Loucy (cell line): ENCODE results near the gene MTR.

Experiments
- H2AFZ ChIP-seq: fragments of 200-600 bp; sonication (generic); 2 replicates; pipeline ENCODE4 v1.6.0; 2016; ENCODE audit warnings: antibody characterized with exemption, mild to moderate bottlenecking, low read length, moderate library complexity
- H3F3A ChIP-seq: fragments of 200-600 bp; 2 replicates; pipeline ENCODE4 v1.6.0; 2016; ENCODE audit warnings: antibody characterized with exemption, low read depth, mild to moderate bottlenecking
- H3K27me3 ChIP-seq: fragments of 200-600 bp; sonication (generic); 2 replicates; pipeline ENCODE4 v1.6.1; 2014; ENCODE audit warnings: low read length, mild to moderate bottlenecking; ENCODE audit not compliant: insufficient read depth, poor library complexity, severe bottlenecking
- H3K36me3 ChIP-seq: fragments of 200-600 bp; sonication (generic); 2 replicates; pipeline ENCODE4 v1.6.1; 2016; ENCODE audit warnings: low read length; ENCODE audit not compliant: insufficient read depth
- H3K4me1 ChIP-seq: fragments of 200-600 bp; sonication (generic); 2 replicates; pipeline ENCODE4 v1.5.1; 2014; ENCODE audit warnings: low read length, mild to moderate bottlenecking; ENCODE audit not compliant: insufficient read depth, poor library complexity, severe bottlenecking
- H3K4me2 ChIP-seq: fragments of 200-600 bp; sonication (generic); 2 replicates; pipeline ENCODE4 v1.6.0; 2014; ENCODE audit warnings: antibody characterized with exemption, low read length, low read depth, mild to moderate bottlenecking; ENCODE audit not compliant: poor library complexity, severe bottlenecking
- H3K4me3 ChIP-seq: fragments of 200-600 bp; sonication (generic); 2 replicates; pipeline ENCODE4 v1.5.1; 2014; ENCODE audit warnings: low read length, mild to moderate bottlenecking, mixed read lengths; ENCODE audit not compliant: poor library complexity, severe bottlenecking
- H3K79me2 ChIP-seq: fragments of 200-600 bp; sonication (generic); 2 replicates; pipeline ENCODE4 v1.6.1; 2014; ENCODE audit warnings: low read length; ENCODE audit not compliant: insufficient read depth
- H3K9ac ChIP-seq: fragments of 200-600 bp; sonication (generic); 2 replicates; pipeline ENCODE4 v1.6.0; 2014; ENCODE audit warnings: mild to moderate bottlenecking, low read depth, low read length, moderate library complexity; ENCODE audit not compliant: poor library complexity, severe bottlenecking
- H3K9me2 ChIP-seq: fragments of 200-600 bp; sonication (generic); replicated peaks from 2 replicates; pipeline ENCODE4 v1.6.1; 2016; ENCODE audit warnings: low read depth, low read length, mixed read lengths
- H3K9me3 ChIP-seq: fragments of 200-600 bp; sonication (generic); 2 replicates; pipeline ENCODE4 v1.6.1; 2014; ENCODE audit warnings: mild to moderate bottlenecking, antibody characterized with exemption, low read length, low read depth; ENCODE audit not compliant: insufficient read depth
- H4K20me1 ChIP-seq: fragments of 200-600 bp; sonication (generic); 2 replicates; pipeline ENCODE4 v1.6.0; 2014; ENCODE audit warnings: antibody characterized with exemption, low read length, mild to moderate bottlenecking; ENCODE audit not compliant: insufficient read depth, poor library complexity, severe bottlenecking
- EZH2phosphoT487 ChIP-seq: fragments of 200-600 bp; IDR thresholded peaks from 2 replicates; pipeline ENCODE4 v1.6.1; 2018; ENCODE audit warnings: antibody characterized with exemption, mild to moderate bottlenecking, moderate library complexity, borderline replicate concordance
- TF ChIP-seq, protein P1 (sequence below): fragments of 200-600 bp; sonication (generic); conservative IDR thresholded peaks from 2 replicates; pipeline ENCODE4 v1.5.1; 2014; ENCODE audit warnings: mild to moderate bottlenecking, antibody characterized with exemption, low read length

Gene MTR

GRCh38 chr1:236875975-236876374 lies 80.9 kb downstream of the MTR start:
- H3K4me3 ChIP-seq = no peak overlapping the region
- H3K9me2 ChIP-seq = no peaks in the 10 kb centered on the region
- no peaks in the 10 kb centered on the region for H3K79me2 ChIP-seq
- H2AFZ ChIP-seq = no peak overlapping the region
- H3K27me3 ChIP-seq = no peaks in the 10 kb centered on the region
- H3F3A ChIP-seq = no peaks in the 10 kb centered on the region
- no peak overlapping the region for H3K9ac ChIP-seq
- H3K36me3 ChIP-seq = peaks cover 62% of the 10 kb centered on the region; the same call in 1 of the 2 replicates
- no peak overlapping the region for H3K4me2 ChIP-seq
- H4K20me1 ChIP-seq = no peaks in the 10 kb centered on the region
- H3K9me3 ChIP-seq = no peaks in the 10 kb centered on the region
- no peaks in the 10 kb centered on the region for H3K4me1 ChIP-seq
- no peak for TF ChIP-seq EZH2phosphoT487

GRCh38 chr1:236877661-236878060 lies 82.6 kb downstream of the MTR start:
- H2AFZ ChIP-seq = no peak overlapping the region
- H3K4me2 ChIP-seq = no peak overlapping the region
- H3K27me3 ChIP-seq = no peaks in the 10 kb centered on the region
- H3K4me1 ChIP-seq = no peaks in the 10 kb centered on the region
- no peaks in the 10 kb centered on the region for H4K20me1 ChIP-seq
- no peak overlapping the region for H3K9ac ChIP-seq
- TF ChIP-seq, protein P1, sequence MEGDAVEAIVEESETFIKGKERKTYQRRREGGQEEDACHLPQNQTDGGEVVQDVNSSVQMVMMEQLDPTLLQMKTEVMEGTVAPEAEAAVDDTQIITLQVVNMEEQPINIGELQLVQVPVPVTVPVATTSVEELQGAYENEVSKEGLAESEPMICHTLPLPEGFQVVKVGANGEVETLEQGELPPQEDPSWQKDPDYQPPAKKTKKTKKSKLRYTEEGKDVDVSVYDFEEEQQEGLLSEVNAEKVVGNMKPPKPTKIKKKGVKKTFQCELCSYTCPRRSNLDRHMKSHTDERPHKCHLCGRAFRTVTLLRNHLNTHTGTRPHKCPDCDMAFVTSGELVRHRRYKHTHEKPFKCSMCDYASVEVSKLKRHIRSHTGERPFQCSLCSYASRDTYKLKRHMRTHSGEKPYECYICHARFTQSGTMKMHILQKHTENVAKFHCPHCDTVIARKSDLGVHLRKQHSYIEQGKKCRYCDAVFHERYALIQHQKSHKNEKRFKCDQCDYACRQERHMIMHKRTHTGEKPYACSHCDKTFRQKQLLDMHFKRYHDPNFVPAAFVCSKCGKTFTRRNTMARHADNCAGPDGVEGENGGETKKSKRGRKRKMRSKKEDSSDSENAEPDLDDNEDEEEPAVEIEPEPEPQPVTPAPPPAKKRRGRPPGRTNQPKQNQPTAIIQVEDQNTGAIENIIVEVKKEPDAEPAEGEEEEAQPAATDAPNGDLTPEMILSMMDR = no peak
- no peak for TF ChIP-seq EZH2phosphoT487
- H3K4me3 ChIP-seq = no peak overlapping the region
- H3K79me2 ChIP-seq = no peaks in the 10 kb centered on the region
- H3K9me3 ChIP-seq = no peaks in the 10 kb centered on the region
- H3K36me3 ChIP-seq = peaks cover 54% of the 10 kb centered on the region; the same call in 1 of the 2 replicates
- no peaks in the 10 kb centered on the region for H3F3A ChIP-seq
- H3K9me2 ChIP-seq = no peaks in the 10 kb centered on the region

DNA sequence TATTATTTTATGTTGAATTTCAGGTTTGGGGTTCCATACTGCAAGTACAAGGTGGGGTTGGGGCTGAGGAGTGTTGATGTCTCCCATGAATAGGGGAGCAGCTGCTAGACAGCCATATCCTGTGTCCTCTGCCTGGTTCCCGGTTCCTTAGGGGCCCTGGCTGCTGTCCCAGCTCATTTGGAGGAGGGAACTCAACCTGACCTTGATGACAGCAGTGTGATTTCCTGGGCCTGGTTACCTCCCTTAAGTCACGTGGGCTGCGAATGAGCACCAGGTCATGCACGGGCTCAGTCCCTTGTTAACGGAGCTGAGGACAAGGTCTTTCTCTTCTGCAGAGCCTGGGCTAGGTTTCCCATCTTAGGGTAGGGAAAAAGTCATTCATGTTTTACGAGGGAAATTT lies 85.1 kb downstream of the MTR start:
- TF ChIP-seq, protein P1 = no peak
- TF ChIP-seq EZH2phosphoT487 = no peak
- no peak overlapping the region for H3K9ac ChIP-seq

DNA sequence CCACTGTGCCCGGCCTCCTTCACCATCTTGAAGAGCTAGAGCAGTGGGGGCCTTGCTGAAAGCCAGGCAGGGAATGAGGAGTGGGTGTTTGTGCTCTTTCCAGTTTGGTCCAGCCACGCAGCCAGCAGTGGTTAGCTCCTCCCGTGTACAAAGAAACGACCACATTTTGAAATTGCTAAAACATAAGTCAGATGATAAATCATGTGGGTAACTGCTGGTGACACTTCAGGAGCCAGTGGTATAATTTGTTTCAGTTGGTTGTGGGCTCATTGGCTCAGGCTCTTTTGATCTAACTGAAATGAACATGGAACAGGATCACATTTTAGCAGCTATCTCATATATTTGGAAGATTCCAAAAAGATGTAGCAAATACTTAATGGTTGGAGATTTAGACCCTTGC lies 87.6 kb downstream of the MTR start:
- TF ChIP-seq EZH2phosphoT487 = no peak
- TF ChIP-seq, protein P1 = no peak

More for the DNA sequence above, 85.1 kb downstream of the MTR start:
- Histone ChIP-seq H4K20me1 (no peaks in the 10 kb centered on the region), H3K27me3 (no peaks in the 10 kb centered on the region), H3K9me3 (no peaks in the 10 kb centered on the region), H3K9me2 (no peaks in the 10 kb centered on the region), H3K4me3 (no peak overlapping the region), H3K79me2 (no peaks in the 10 kb centered on the region), H3K4me2 (no peak overlapping the region), H3F3A (no peaks in the 10 kb centered on the region), H3K36me3 (peaks cover 34% of the 10 kb centered on the region; the same call in 1 of the 2 replicates), H3K4me1 (no peaks in the 10 kb centered on the region), H2AFZ (no peak overlapping the region)

More for the DNA sequence above, 87.6 kb downstream of the MTR start:
- H3K4me1 ChIP-seq = no peaks in the 10 kb centered on the region
- no peaks in the 10 kb centered on the region for H3K9me2 ChIP-seq
- H2AFZ ChIP-seq = no peak overlapping the region
- no peak overlapping the region for H3K9ac ChIP-seq
- no peaks in the 10 kb centered on the region for H4K20me1 ChIP-seq
- no peaks in the 10 kb centered on the region for H3F3A ChIP-seq
- H3K36me3 ChIP-seq = peaks cover 39% of the 10 kb centered on the region; the same call in 1 of the 2 replicates
- no peak overlapping the region for H3K4me3 ChIP-seq
- no peaks in the 10 kb centered on the region for H3K79me2 ChIP-seq
- H3K27me3 ChIP-seq = no peaks in the 10 kb centered on the region
- H3K4me2 ChIP-seq = no peak overlapping the region
- H3K9me3 ChIP-seq = no peaks in the 10 kb centered on the region
